Measurements from ENCODE around the gene SAE1.

GRCh38 chr19:47256693-47257410 is 126.2 kb downstream of the SAE1 start:
- TF ChIP-seq EZH2 (IDR thresholded peaks at IDR 0.05; ENCODE audit: insufficient read depth, poor library complexity, severe bottlenecking) (no peak), EZH2phosphoT487 (IDR thresholded peaks at IDR 0.05; ENCODE audit: insufficient read depth, low read depth) (no peak)
